Effector CD4-positive, alpha-beta T cell (primary cell): ENCODE data around the gene PPIP5K1.

Experiments used
- DNase-seq: peaks from one replicate; pipeline ENCODE4 v3.0.0-alpha.2; 2020

PPIP5K1 gene

DNA sequence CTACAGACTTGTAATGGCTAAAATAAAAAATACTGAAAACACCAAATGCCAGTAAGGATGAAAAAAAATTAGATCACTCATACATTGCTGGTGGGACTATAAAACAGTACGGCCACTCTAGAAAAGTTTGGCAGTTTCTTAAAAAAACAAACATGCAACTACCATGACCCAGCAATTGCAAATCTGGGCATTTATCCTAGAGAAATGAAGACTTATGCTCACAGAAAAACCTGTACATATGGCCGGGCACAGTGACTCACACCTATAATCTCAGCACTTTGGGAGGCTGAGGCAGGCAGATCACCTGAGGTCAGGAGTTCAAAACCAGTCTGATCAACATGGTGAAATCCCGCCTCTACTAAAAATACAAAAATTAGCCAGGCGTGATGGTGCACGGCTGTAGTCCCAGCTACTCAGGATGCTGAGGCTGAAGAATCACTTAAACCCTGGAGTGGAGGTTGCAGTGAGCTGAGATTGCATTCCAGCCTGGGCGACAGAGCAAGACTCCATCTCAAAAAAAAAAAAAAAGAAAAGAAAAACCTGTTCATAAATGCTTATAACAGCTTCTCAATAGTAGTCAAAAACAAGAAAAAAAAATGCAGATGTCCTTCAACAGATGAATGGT, 102.6 kb downstream of the PPIP5K1 start:
- DNase-seq = no peak

DNA sequence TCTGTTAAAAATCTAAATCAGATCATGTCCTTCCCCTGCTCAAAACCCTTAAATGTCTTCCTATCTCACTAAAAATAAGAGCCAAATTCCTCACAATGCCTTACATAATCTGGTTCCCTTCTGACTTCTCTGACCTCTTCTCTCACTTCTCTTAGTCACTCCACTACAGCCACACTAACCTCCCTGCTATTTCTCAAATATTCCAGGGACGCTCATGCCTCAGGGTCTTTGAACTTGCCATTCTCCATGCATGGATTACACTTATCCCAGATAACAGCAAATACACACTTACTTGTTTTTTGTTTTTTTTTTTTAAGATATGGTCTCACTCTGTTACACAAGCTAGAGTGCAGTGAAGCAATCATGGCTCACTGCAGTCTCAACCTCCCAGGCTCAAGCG, 105.6 kb downstream of the PPIP5K1 start:
- no peak for DNase-seq
